Vagina (tissue), 2 donors: ENCODE measurements around the gene GLT1D1.

Experiments
- CTCF ChIP-seq, 3 experiments: fragments of 450-650 bp in 2 of 3; fragments of 200-600 bp in 1 of 3; sonication (generic) in 1 of 3; IDR thresholded peaks; one replicate each; pipeline ENCODE4 v1.5.1; 2017 to 2019; ENCODE audit warnings: antibody characterized with exemption in 3 of 3, mild to moderate bottlenecking in 2 of 3, moderate library complexity in 2 of 3
- POLR2A ChIP-seq, 2 donors: fragments of 450-650 bp; IDR thresholded peaks; one replicate each; pipeline ENCODE4 v1.6.1; 2017; ENCODE audit warnings: antibody characterized with exemption in 2 of 2, mild to moderate bottlenecking in 2 of 2, moderate library complexity in 2 of 2

GRCh38 chr12:128942960-128943477, 89.7 kb downstream of the GLT1D1 start:
- TF ChIP-seq POLR2A (IDR thresholded peaks at IDR 0.05) (no peak), CTCF (IDR thresholded peaks at IDR 0.05) (no peak)
